ENCODE data around the gene RANBP3L. TPM values are rescaled to one million over a fixed set of nuclear protein-coding genes. Genes with fewer than 3 reads are reported as not detected.
A peak's percentile ranks its signal among the peaks of the same experiment; 100 is the strongest.

RANBP3L gene
- total and polyA plus RNA-seq, 11 donors: 0.14 to 2.2 (median 0.38) TPM

GRCh38 chr5:36244076-36244475, 57.6 kb downstream of the RANBP3L start:
- H3K27me3 ChIP-seq: no peaks in the 10 kb centered on the region
- no peak overlapping the region for H3K27ac ChIP-seq

GRCh38 chr5:36243653-36244052, 58.0 kb downstream of the RANBP3L start:
- DNase-seq (no peak), ATAC-seq (no peak)
- H3K9me3 ChIP-seq: no peaks in the 10 kb centered on the region
- no peaks in the 10 kb centered on the region for H3K27me3 ChIP-seq
- H3K36me3 ChIP-seq: no peaks in the 10 kb centered on the region
- no peak for TF ChIP-seq POLR2A (IDR thresholded peaks at IDR 0.05)
- TF ChIP-seq CTCF (IDR thresholded peaks at IDR 0.05): no peak
- WGBS, 4 donors: 89 to 93% (median 91%) methylated on average over 1 of the region's 1 CpG
- H3K4me1 ChIP-seq: peaks cover 0 to 30% (median 24%) of the 10 kb centered on the region in 12 donors
- no peak overlapping the region for H3K4me3 ChIP-seq
- H3K27ac ChIP-seq: peak overlapping the region in 1 of 12 donors; percentile 99
- intact Hi-C loops (cut with DNase I): loop anchor here in 5 of 10 donors (5.0 to 10.0 kb wide), 4 partner anchors 61 to 1321 kb away; partner anchors contain the start of genes RANBP3L (in 3 of the 5), LMBRD2 (in 2 of the 5), NIPBL (in 2 of the 5) and SKP2 (in 2 of the 5)

More at GRCh38 chr5:36244076-36244475, 57.6 kb downstream of the RANBP3L start:
- Histone ChIP-seq H3K36me3 (no peaks in the 10 kb centered on the region), H3K9me3 (no peaks in the 10 kb centered on the region), H3K4me3 (no peak overlapping the region), H3K4me1 (peaks cover 0 to 26% (median 20%) of the 10 kb centered on the region in 12 donors)
- DNase-seq (no peak), ATAC-seq (no peak)
- 86 to 90% (median 88%) methylated on average over 3 of the region's 3 CpGs for WGBS, 4 donors
- no peak for TF ChIP-seq CTCF (IDR thresholded peaks at IDR 0.05)
- TF ChIP-seq POLR2A (IDR thresholded peaks at IDR 0.05): no peak
- intact Hi-C loops (cut with DNase I): loop anchor here in 5 of 10 donors (5.0 to 10.0 kb wide), 4 partner anchors 61 to 1322 kb away; partner anchors contain the start of genes RANBP3L (in 3 of the 5), LMBRD2 (in 2 of the 5), NIPBL (in 2 of the 5) and SKP2 (in 2 of the 5)

GRCh38 chr5:36242534-36243485, 58.9 kb downstream of the RANBP3L start:
- Histone ChIP-seq H3K9me3 (no peaks in the 10 kb centered on the region), H3K4me1 (peaks cover 0 to 37% (median 30%) of the 10 kb centered on the region in 12 donors), H3K36me3 (no peaks in the 10 kb centered on the region), H3K27ac (peak overlapping the region; percentile 86 to 99 (median 96)), H3K4me3 (peak overlapping the region; percentile 46 to 97 (median 90)), H3K27me3 (no peaks in the 10 kb centered on the region)
- intact Hi-C loops (cut with DNase I): loop anchor here in 5 of 10 donors (5.0 to 10.0 kb wide), 4 partner anchors 62 to 1321 kb away; partner anchors contain the start of genes RANBP3L (in 3 of the 5), LMBRD2 (in 2 of the 5), NIPBL (in 2 of the 5) and SKP2 (in 2 of the 5)
- ATAC-seq: no peak
- DNase-seq: peak in 1 of 5 donors; percentile 10
- 62 to 69% (median 67%) methylated on average over 22 to 24 of the region's 24 CpGs for WGBS, 4 donors
- TF ChIP-seq POLR2A (IDR thresholded peaks at IDR 0.05) (no peak), CTCF (IDR thresholded peaks at IDR 0.05) (no peak)
